Endothelial cell of umbilical vein (primary cell): ENCODE data around the gene CCDC73. TPM values are rescaled to one million over a fixed set of nuclear protein-coding genes. Genes with fewer than 3 reads are reported as not detected.

Experiments used
- BruUV-seq: library from RNA; stranded (reverse); fragments of 400-500 nt; replicated peaks from 2 replicates; lab custom pipeline; 2021; lab: Mats Ljungman, UMichigan
- CTCF ChIA-PET: fragments of 300-600, 350-600 bp; sonication (Branson Sonifier 250); formaldehyde crosslinking; loops from one replicate; lab custom pipeline; 2021; ENCODE audit warnings: antibody characterized with exemption, inconsistent platforms; lab: Charles Lee
- POLR2A ChIA-PET: fragments of 300-600, 350-600 bp; sonication (Branson Sonifier 250); formaldehyde crosslinking; loops from one replicate; lab custom pipeline; 2021; ENCODE audit warnings: antibody characterized with exemption, inconsistent platforms; lab: Charles Lee
- DNase-seq: peaks from one replicate; pipeline ENCODE4 v3.0.0-alpha.2; 2011; ENCODE audit warnings: low read depth, low spot score
- FAIRE-seq: peaks from 2 replicates; lab custom pipeline; 2011; peaks lifted over from hg19 to GRCh38; lab: Jason Lieb, UNC
- H2AFZ ChIP-seq: 2 replicates; pipeline ENCODE4 v1.6.0; 2012; ENCODE audit warnings: low read depth, low read length, control low read depth, inconsistent platforms
- H3K27ac ChIP-seq: 2 replicates; pipeline ENCODE4 v1.5.1; 2011; ENCODE audit warnings: low read depth, mild to moderate bottlenecking, control low read depth, low read length, moderate library complexity; ENCODE audit not compliant: insufficient read depth
- H3K27me3 ChIP-seq, 2 experiments: 2 replicates each; pipeline versions ENCODE4 v1.6.0 to v1.6.1; 2011; ENCODE audit warnings: low read length in 2 of 2, mixed read lengths in 1 of 2; ENCODE audit not compliant: control insufficient read depth in 2 of 2, insufficient read depth in 2 of 2
- H3K36me3 ChIP-seq, 2 experiments: 2 replicates in 1 of 2; 3 replicates in 1 of 2; pipeline ENCODE4 v1.5.1; 2011; ENCODE audit warnings: low read length in 2 of 2, mild to moderate bottlenecking in 1 of 2, moderate library complexity in 1 of 2; ENCODE audit not compliant: control insufficient read depth in 2 of 2, insufficient read depth in 2 of 2; ENCODE audit errors: extremely low read depth in 1 of 2
- H3K4me1 ChIP-seq: 3 replicates; pipeline ENCODE4 v1.5.1; 2011; ENCODE audit warnings: mild to moderate bottlenecking, low read length; ENCODE audit not compliant: control insufficient read depth, insufficient read depth; ENCODE audit errors: extremely low read depth
- H3K4me2 ChIP-seq: 2 replicates; pipeline ENCODE4 v1.6.1; 2011; ENCODE audit warnings: low read length, control low read depth, mixed read lengths; ENCODE audit not compliant: insufficient read depth
- H3K4me3 ChIP-seq, 3 experiments: fragments of 200-600 bp in 1 of 3; sonication (generic), shearing (Covaris generic) in 1 of 3; replicated peaks in 1 of 3; 2 replicates each; pipeline ENCODE4 v1.5.1; 2011 to 2016; ENCODE audit warnings: control low read depth in 3 of 3, low read length in 3 of 3, mild to moderate bottlenecking in 2 of 3, inconsistent platforms in 1 of 3, low read depth in 1 of 3, moderate library complexity in 1 of 3; ENCODE audit not compliant: insufficient read depth in 1 of 3
- H3K79me2 ChIP-seq: 2 replicates; pipeline ENCODE4 v1.6.0; 2012; ENCODE audit warnings: low read length, inconsistent platforms; ENCODE audit not compliant: control insufficient read depth, insufficient read depth
- H3K9ac ChIP-seq: replicated peaks from 2 replicates; pipeline ENCODE3; 2011; ENCODE audit warnings: low read length, control low read depth; ENCODE audit not compliant: insufficient read depth; ENCODE audit errors: extremely low read depth
- H3K9me1 ChIP-seq: replicated peaks from 3 replicates; pipeline ENCODE4 v1.6.0; 2011; ENCODE audit warnings: mild to moderate bottlenecking, low read length; ENCODE audit not compliant: control insufficient read depth, insufficient read depth; ENCODE audit errors: extremely low read depth
- H3K9me3 ChIP-seq: replicated peaks from 2 replicates; pipeline ENCODE4 v1.5.1; 2012; ENCODE audit warnings: low read length, inconsistent platforms; ENCODE audit not compliant: control insufficient read depth, insufficient read depth
- H4K20me1 ChIP-seq: replicated peaks from 2 replicates; pipeline ENCODE3; 2011; ENCODE audit warnings: mild to moderate bottlenecking, low read length; ENCODE audit not compliant: control insufficient read depth, insufficient read depth; ENCODE audit errors: extremely low read depth
- CTCF ChIP-seq, 2 donors: IDR thresholded peaks; 1 replicate in 1 of 2; 2 replicates in 1 of 2; pipeline ENCODE4 v1.5.1; 2011; ENCODE audit warnings: low read length in 2 of 2, mild to moderate bottlenecking in 2 of 2, moderate library complexity in 2 of 2, control low read depth in 1 of 2, inconsistent platforms in 1 of 2, low read depth in 1 of 2; ENCODE audit not compliant: insufficient read depth in 1 of 2; ENCODE audit errors: extremely low read depth in 1 of 2
- EZH2 ChIP-seq: IDR thresholded peaks from 2 replicates; pipeline ENCODE4 v1.6.1; 2012; ENCODE audit warnings: borderline replicate concordance, low read depth, mild to moderate bottlenecking, moderate library complexity, low read length, inconsistent platforms; ENCODE audit not compliant: severe bottlenecking
- FOS ChIP-seq: IDR thresholded peaks from 2 replicates; pipeline ENCODE4 v1.6.1; 2011; ENCODE audit warnings: mild to moderate bottlenecking, low read length, moderate library complexity, borderline replicate concordance; ENCODE audit not compliant: insufficient read depth
- GATA2 ChIP-seq: IDR thresholded peaks from 2 replicates; pipeline ENCODE4 v1.7.0; 2011; ENCODE audit warnings: low read depth, mild to moderate bottlenecking, moderate library complexity, mixed read lengths, low read length; ENCODE audit not compliant: insufficient read length, insufficient read depth
- JUN ChIP-seq: IDR thresholded peaks from 2 replicates; pipeline ENCODE4 v1.6.1; 2011; ENCODE audit warnings: borderline replicate concordance, low read depth; ENCODE audit not compliant: insufficient read length, insufficient read depth
- MAX ChIP-seq: IDR thresholded peaks from 2 replicates; pipeline ENCODE4 v1.6.1; 2011; ENCODE audit not compliant: insufficient read depth, insufficient read length
- MYC ChIP-seq: IDR thresholded peaks from one replicate; pipeline ENCODE4 v1.6.1; 2011; ENCODE audit warnings: mild to moderate bottlenecking, low read depth, low read length
- POLR2A ChIP-seq: IDR thresholded peaks from 2 replicates; pipeline ENCODE4 v1.6.1; 2012; ENCODE audit warnings: low read depth, mild to moderate bottlenecking, control low read depth, low read length
- POLR2AphosphoS5 ChIP-seq: IDR thresholded peaks from 2 replicates; pipeline ENCODE4 v1.6.1; 2012; ENCODE audit warnings: low read depth, mild to moderate bottlenecking, control low read depth, low read length, moderate library complexity; ENCODE audit not compliant: insufficient read depth
- dilution Hi-C: fragments of 300-500 bp; cut with MboI; formaldehyde crosslinking; loops from one replicate; pipeline ENCODE4 v1.15.0; 2019; ENCODE audit warnings: low sequenced_read_pairs; ENCODE audit not compliant: extremely low pct_ligation_motif_present
- intact Hi-C: fragments of 100-400 bp; cut with micrococcal nuclease; formaldehyde crosslinking; loops from one replicate; pipeline ENCODE4 v1.10.0; 2022
- polyA plus RNA-seq, 4 experiments: library from polyadenylated mRNA; depleted of rRNA in 3 of 4; stranded (reverse) in 3 of 4; unstranded in 1 of 4; fragments of >200 nt; gene quantifications; 2 replicates each; pipeline versions ENCODE4 v1.2.1 to v1.2.3, GENCODE V29; 2011 to 2012; ENCODE audit warnings: missing spikeins in 1 of 4
- total RNA-seq: library from RNA; stranded (reverse); gene quantifications from 2 replicates; pipeline ENCODE4 v1.2.3, GENCODE V29; 2021

CCDC73 gene
- total and polyA plus RNA-seq, 2 donors (not counting 3 experiments of a cell fraction or from before 2014, with no cell fraction given): not detected

- Histone ChIP-seq H3K9ac (no peak overlapping the region), H3K4me2 (no peak overlapping the region), H3K36me3 (no peaks in the 10 kb centered on the region), H3K9me3 (no peaks in the 10 kb centered on the region), H3K9me1 (no peaks in the 10 kb centered on the region), H3K4me1 (no peaks in the 10 kb centered on the region), H3K27ac (no peak overlapping the region), H3K4me3 (no peak overlapping the region), H2AFZ (no peak overlapping the region), H3K27me3 (peaks cover 0 to 9% of the 10 kb centered on the region in 2 experiments), H3K79me2 (no peaks in the 10 kb centered on the region), H4K20me1 (no peaks in the 10 kb centered on the region)
- no peak for DNase-seq
- no peak for TF ChIP-seq JUN
- TF ChIP-seq FOS: no peak
- no peak for TF ChIP-seq POLR2AphosphoS5
- TF ChIP-seq CTCF (IDR thresholded peaks at IDR 0.05; ENCODE audit: extremely low read depth in 1 of 2, insufficient read depth in 1 of 2, low read depth in 1 of 2, low read length in 2 of 2): no peak
- no peak for TF ChIP-seq POLR2A
- TF ChIP-seq MYC: no peak
- TF ChIP-seq EZH2: no peak
- no peak for FAIRE-seq
- intact Hi-C loops (no loop called here), dilution Hi-C loops (no loop called here)
- ChIA-PET POLR2A (no interaction called here), CTCF (no interaction called here)
- BruUV-seq: no TSS peak
Observed at GRCh38 chr11:32729976-32730375, 64.5 kb downstream of the CCDC73 start.

GRCh38 chr11:32723332-32723731 is 71.1 kb downstream of the CCDC73 start:
- no peak overlapping the region for H3K4me3 ChIP-seq
- BruUV-seq: no TSS peak
- no peaks in the 10 kb centered on the region for H4K20me1 ChIP-seq
- no peaks in the 10 kb centered on the region for H3K36me3 ChIP-seq
- no peak overlapping the region for H3K9ac ChIP-seq
- ChIA-PET POLR2A (no interaction called here), CTCF (interaction anchor here (1.2 kb wide), 1 partner anchor 11 kb away, joined by 3 read pairs; no protein-coding TSS in a partner anchor)
- no peak overlapping the region for H2AFZ ChIP-seq
- H3K27ac ChIP-seq: no peak overlapping the region
- TF ChIP-seq EZH2 (no peak), POLR2AphosphoS5 (no peak), MAX (no peak), GATA2 (no peak), MYC (no peak), CTCF (IDR thresholded peaks at IDR 0.05; ENCODE audit: extremely low read depth in 1 of 2, insufficient read depth in 1 of 2, low read depth in 1 of 2, low read length in 2 of 2) (no peak), FOS (no peak), JUN (no peak), POLR2A (no peak)
- no peaks in the 10 kb centered on the region for H3K79me2 ChIP-seq
- peaks cover 0 to 9% of the 10 kb centered on the region in 2 experiments for H3K27me3 ChIP-seq
- no peak for DNase-seq
- no peak for FAIRE-seq
- dilution Hi-C loops: no loop called here
- no peaks in the 10 kb centered on the region for H3K4me1 ChIP-seq
- H3K4me2 ChIP-seq: no peak overlapping the region
- no peaks in the 10 kb centered on the region for H3K9me1 ChIP-seq
- no peaks in the 10 kb centered on the region for H3K9me3 ChIP-seq
- intact Hi-C loops: no loop called here
